ENCODE results near the gene PODN. TPM values are rescaled to one million over a fixed set of nuclear protein-coding genes. Genes with fewer than 3 reads are reported as not detected.

Gene PODN
- total RNA-seq, 6 donors from 2014 or later, result 15.2 to 87.1 (median 53.1) TPM

DNA sequence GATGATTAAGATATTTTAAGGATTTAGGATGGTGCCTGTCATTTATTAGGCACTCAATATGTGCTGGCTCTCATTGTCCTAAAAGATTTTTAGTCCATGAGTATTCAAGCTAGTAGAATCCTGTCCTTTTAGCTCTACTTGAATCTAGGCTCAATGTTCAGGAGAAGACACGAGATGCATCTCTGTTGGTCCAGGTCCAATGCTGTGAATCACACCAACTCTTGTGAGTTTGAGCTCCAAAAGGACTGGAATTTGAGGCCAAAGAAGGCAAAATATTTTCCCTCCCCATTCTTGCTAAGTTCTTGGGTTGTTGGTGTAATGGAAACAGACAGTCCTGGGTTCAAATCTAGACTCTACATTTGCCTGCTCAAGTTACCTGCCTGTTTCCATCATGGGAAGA, 1.4 kb upstream of the PODN start:
- no peak overlapping the region for H3K4me3 ChIP-seq
- 81 to 90% methylated on average over 1 of the region's 1 CpG for WGBS, 2 donors
- peaks cover 20 to 23% (median 21%) of the 10 kb centered on the region in 4 donors for H3K4me1 ChIP-seq
- no peak for DNase-seq
- TF ChIP-seq POLR2A (IDR thresholded peaks at IDR 0.05) (no peak), EP300 (IDR thresholded peaks at IDR 0.05) (no peak), POLR2AphosphoS5 (IDR thresholded peaks at IDR 0.05) (no peak)
- TF ChIP-seq, protein P1, sequence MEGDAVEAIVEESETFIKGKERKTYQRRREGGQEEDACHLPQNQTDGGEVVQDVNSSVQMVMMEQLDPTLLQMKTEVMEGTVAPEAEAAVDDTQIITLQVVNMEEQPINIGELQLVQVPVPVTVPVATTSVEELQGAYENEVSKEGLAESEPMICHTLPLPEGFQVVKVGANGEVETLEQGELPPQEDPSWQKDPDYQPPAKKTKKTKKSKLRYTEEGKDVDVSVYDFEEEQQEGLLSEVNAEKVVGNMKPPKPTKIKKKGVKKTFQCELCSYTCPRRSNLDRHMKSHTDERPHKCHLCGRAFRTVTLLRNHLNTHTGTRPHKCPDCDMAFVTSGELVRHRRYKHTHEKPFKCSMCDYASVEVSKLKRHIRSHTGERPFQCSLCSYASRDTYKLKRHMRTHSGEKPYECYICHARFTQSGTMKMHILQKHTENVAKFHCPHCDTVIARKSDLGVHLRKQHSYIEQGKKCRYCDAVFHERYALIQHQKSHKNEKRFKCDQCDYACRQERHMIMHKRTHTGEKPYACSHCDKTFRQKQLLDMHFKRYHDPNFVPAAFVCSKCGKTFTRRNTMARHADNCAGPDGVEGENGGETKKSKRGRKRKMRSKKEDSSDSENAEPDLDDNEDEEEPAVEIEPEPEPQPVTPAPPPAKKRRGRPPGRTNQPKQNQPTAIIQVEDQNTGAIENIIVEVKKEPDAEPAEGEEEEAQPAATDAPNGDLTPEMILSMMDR (IDR thresholded peaks at IDR 0.05), result no peak
- peak overlapping the region in 1 of 4 donors; percentile 74 for H3K27ac ChIP-seq
- ATAC-seq (ENCODE audit: low FRiP score in 2 of 2), result peak in 1 of 2 donors; percentile 45
- peaks cover 0 to 21% (median 10%) of the 10 kb centered on the region in 4 donors for H3K27me3 ChIP-seq
- H3K36me3 ChIP-seq, result no peaks in the 10 kb centered on the region
- H3K9me3 ChIP-seq, result no peaks in the 10 kb centered on the region

DNA sequence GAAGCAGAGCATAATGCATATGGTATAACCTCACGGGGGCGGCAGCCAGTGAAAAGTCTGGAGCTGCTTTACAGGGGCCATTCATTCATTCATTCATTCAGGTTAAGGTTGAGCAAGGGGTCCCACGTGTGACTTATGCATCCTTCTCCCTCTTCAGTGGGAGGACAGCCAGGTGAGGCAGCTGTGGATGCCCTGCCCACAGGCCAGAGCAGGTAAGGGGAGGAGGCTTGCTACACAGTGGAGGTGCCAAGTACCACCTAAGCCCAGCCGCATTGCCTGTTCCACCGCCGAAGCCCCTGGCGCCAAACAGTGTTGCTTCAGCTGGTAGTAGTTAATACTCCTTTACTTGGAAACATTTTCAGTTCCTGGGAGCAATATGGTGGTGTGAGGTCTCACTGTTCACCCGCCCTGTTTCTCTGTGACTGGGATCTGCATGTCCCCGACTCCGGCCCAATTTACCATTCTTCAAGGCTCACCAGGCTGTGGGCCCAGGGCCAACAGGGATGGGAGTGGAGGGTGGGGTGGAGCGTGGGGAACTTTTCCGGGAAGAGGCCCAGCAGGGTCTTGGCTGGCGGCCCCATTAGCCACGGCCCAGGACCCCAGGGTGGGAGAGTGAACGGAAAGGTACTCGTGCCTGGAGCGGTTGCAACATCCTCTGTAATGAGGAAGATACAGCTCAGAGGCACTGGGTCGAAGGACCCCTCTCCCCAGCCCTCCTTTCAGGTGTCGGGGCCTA, 722 bp upstream of the PODN start:
- H3K9me3 ChIP-seq, result no peaks in the 10 kb centered on the region
- peaks cover 20 to 23% (median 21%) of the 10 kb centered on the region in 4 donors for H3K4me1 ChIP-seq
- H3K36me3 ChIP-seq, result no peaks in the 10 kb centered on the region
- peak overlapping the region in 3 of 4 donors; percentile 44 to 60 (median 54) for H3K4me3 ChIP-seq
- ATAC-seq (ENCODE audit: low FRiP score in 2 of 2) (peak; percentile 34 to 78), DNase-seq (peak in 1 of 2 donors; percentile 60)
- peaks cover 0 to 21% (median 10%) of the 10 kb centered on the region in 4 donors for H3K27me3 ChIP-seq
- WGBS, 2 donors, result 54 to 65% methylated on average over 11 to 19 of the region's 19 CpGs
- TF ChIP-seq POLR2AphosphoS5 (IDR thresholded peaks at IDR 0.05), result no peak
- no peak for TF ChIP-seq POLR2A (IDR thresholded peaks at IDR 0.05)
- TF ChIP-seq, protein P1 (IDR thresholded peaks at IDR 0.05), result no peak
- no peak for TF ChIP-seq EP300 (IDR thresholded peaks at IDR 0.05)
- H3K27ac ChIP-seq, result peak overlapping the region in 2 of 4 donors; percentile 67 to 74

DNA sequence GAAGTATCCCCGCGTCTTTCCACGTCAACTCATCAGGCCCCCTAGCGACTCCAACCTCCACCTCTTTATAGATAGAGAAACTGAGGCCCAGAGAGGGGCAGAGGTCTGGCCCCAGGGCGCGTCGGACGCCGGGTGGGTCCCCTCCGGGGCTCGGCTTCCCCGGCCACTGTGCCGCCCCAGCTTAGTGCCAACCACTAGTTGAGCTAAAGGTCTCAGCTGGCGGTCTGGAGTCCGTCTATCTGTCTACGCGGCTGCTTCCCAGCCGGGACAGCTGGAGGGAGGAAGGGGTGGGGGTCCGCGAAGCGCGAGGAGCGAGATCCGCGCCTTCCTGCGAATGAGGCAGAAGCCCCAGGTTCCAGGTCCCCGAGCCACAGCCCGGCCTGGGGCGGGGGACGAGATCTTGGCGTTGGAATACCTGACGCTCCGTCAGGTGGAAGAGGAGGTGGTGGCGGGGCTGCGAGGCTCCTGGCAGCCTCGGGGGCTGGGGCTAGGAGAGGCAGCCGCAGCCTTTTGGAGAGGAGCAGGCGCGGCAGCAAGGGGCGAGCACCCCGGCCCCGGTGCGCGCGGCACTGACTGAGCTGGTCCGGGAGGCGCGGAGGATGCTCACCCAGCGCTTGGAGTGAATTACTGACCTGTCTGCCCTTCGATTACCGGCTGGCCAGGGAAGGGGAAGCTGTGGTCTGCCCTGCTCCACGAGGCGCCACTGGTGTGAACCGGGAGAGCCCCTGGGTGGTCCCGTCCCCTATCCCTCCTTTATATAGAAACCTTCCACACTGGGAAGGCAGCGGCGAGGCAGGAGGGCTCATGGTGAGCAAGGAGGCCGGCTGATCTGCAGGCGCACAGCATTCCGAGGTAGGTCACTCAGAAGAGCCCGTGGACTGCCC, 937 bp downstream of the PODN start:
- Histone ChIP-seq H3K27ac (peak overlapping the region in 3 of 4 donors; percentile 62 to 74 (median 67)), H3K4me1 (peaks cover 20 to 31% (median 23%) of the 10 kb centered on the region in 4 donors), H3K36me3 (no peaks in the 10 kb centered on the region), H3K27me3 (peaks cover 0 to 21% (median 10%) of the 10 kb centered on the region in 4 donors), H3K4me3 (peak overlapping the region; percentile 33 to 60 (median 49)), H3K9me3 (no peaks in the 10 kb centered on the region)
- TF ChIP-seq, protein P1 (IDR thresholded peaks at IDR 0.05), result no peak
- TF ChIP-seq EP300 (IDR thresholded peaks at IDR 0.05), result no peak
- no peak for TF ChIP-seq POLR2A (IDR thresholded peaks at IDR 0.05)
- no peak for TF ChIP-seq POLR2AphosphoS5 (IDR thresholded peaks at IDR 0.05)
- ATAC-seq (ENCODE audit: low FRiP score in 2 of 2) (peak in 1 of 2 donors; percentile 0), DNase-seq (peak in 1 of 2 donors; percentile 75)
- 30 to 36% methylated on average over 9 to 52 of the region's 61 CpGs for WGBS, 2 donors

DNA sequence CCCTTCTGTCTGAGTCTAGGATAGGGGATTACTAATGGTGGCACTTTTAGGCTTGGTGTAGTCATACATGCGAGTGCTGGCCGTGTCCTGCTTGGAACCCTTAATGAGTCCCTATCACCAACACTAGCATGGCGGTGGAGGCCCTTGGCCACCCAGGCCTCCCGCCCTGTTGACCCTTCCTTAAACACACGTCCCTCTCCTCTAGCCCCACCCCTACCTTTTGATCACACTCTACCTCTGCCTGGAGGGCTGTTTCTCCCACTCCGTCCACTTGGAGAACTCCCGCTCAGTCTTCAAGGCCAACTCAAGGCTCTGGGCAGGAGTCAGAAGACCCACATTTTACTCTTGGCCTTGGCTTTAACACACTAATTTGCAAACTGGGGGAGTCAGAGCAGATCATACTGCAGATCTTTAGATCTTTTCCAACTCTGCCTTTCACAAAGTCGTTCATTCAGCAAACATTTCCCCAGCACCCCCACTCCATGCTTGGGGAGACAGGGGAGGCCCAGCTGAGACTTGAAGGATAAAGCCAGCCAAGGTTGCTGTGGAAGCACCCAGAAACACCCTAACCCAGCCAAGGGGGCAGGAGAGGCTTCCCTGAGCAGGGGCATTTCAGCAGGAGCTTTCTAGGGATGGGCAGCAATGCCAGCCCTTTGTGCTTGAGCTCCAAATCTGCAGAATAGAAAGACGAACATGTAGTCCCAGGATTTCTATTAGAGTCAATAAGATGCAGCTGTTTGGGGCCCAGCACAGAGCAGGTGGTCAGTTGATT, 1.9 kb downstream of the PODN start:
- WGBS, 2 donors, result 94 to 97% methylated on average over 9 of the region's 9 CpGs
- H3K9me3 ChIP-seq, result no peaks in the 10 kb centered on the region
- peaks cover 20 to 31% (median 23%) of the 10 kb centered on the region in 4 donors for H3K4me1 ChIP-seq
- peak overlapping the region in 2 of 4 donors; percentile 54 to 60 for H3K4me3 ChIP-seq
- ATAC-seq (ENCODE audit: low FRiP score in 2 of 2), result no peak
- DNase-seq, result no peak
- H3K27me3 ChIP-seq, result peaks cover 0 to 21% (median 10%) of the 10 kb centered on the region in 4 donors
- TF ChIP-seq POLR2A (IDR thresholded peaks at IDR 0.05) (no peak), EP300 (IDR thresholded peaks at IDR 0.05) (no peak), POLR2AphosphoS5 (IDR thresholded peaks at IDR 0.05) (no peak)
- TF ChIP-seq, protein P1 (IDR thresholded peaks at IDR 0.05), result no peak
- H3K27ac ChIP-seq, result no peak overlapping the region
- no peaks in the 10 kb centered on the region for H3K36me3 ChIP-seq
